Stimulated activated CD8-positive, alpha-beta memory T cell treated with anti-CD3 and anti-CD28 coated beads, Interleukin-7, amount 100 ng/mL, for 24 hours (primary cell): ENCODE measurements around the gene JMJD8.
"Not testable (repeated sequence)": the region's sequence is repeated elsewhere in the genome, so short reads cannot be mapped to it uniquely, and the experiment has no call there.

Experiments
- DNase-seq: peaks from one replicate; pipeline ENCODE4 v3.0.0-alpha.2; 2020; ENCODE audit warnings: low read depth

Gene JMJD8

GRCh38 chr16:708959-709358, 24.8 kb upstream of the JMJD8 start:
- DNase-seq: no peak

DNA sequence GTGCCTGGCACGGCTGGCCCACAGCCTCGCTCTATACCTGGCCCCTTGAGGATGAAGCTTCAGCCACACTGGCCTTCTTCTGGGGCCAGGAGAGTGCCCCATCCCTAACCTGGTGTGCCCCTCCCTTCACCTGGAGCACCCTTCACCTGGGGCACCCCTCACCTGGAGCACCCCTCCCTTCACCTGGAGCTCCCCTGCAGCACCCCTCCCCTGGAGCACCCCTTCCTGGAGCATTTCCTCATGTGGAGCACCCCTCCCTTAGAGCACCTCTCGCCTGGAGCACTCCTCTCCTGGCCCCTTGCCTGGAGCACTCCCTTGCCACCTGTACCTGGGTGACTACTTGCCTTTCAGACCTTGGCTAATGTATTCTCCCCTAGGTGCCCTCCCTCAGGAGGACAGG, 23.9 kb upstream of the JMJD8 start:
- DNase-seq: no peak

DNA sequence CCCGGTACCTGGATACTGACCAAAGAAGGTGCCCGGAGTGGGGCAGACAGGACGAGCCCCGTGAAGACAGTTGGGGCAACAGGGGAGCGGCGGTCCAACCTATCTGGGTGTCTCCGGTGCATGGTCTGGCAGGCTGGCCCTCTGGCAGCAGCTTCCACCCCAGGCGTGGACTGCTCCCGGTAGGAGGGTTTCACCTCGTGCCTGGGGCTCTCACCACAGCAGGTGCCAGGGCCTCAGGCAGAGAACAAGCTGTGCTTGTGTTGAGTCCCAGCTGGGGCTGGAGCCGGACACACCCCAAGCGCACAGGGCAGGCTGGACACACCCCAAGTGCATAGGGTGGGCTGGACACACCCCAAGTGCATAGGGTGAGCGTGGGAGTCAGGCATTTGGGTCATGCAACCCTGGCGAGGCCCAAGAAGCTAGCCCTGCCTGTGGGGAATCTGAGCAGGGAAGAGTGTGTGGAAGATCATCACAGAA, 23.0 kb upstream of the JMJD8 start:
- DNase-seq: no peak

GRCh38 chr16:706189-707061, 22.3 kb upstream of the JMJD8 start:
- no peak for DNase-seq

DNA sequence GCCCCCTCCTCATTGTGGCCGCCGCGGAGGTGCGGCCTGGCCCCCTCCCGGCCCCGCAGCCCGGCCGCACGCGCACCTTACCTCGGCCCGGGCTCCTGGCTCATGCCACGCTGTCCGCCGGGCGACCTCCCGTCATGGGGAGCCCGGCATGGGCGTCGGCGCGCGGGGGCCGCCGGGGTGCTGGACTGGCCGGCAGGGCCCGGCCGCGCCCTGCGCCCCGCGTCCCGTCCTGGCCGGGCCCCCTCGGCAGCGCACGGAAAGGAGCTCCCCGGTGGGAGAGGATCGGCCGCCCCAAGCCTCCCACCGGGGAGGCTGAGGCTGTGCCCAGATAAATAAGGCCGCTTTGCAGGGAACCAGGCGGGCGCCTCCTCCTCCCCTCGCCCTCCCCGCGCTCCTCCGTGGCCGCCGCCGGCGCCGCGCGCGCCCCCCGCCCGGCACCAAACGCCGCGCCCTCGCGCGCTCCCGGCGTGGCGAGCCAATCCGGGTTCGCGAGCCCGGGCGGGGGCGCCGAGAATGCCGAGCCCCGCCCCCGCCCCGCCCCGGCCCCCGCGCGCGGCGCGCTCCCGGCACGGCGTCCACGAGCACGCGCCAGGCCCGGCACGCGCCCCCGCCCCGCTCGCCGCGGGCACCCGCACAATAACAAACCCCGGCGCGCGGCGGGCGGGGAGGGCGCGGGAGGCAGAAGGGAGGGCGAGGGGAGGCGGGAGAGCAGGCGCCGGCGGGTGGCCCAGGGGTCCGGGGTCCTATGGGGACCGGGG, 21.5 kb upstream of the JMJD8 start, which contains the start of gene FBXL16:
FBXL16 (minus strand) TSS at position 371 of the 758 bp plus-strand sequence. CDS start 8,396 bp downstream, outside the sequence.
- no peak for DNase-seq

DNA sequence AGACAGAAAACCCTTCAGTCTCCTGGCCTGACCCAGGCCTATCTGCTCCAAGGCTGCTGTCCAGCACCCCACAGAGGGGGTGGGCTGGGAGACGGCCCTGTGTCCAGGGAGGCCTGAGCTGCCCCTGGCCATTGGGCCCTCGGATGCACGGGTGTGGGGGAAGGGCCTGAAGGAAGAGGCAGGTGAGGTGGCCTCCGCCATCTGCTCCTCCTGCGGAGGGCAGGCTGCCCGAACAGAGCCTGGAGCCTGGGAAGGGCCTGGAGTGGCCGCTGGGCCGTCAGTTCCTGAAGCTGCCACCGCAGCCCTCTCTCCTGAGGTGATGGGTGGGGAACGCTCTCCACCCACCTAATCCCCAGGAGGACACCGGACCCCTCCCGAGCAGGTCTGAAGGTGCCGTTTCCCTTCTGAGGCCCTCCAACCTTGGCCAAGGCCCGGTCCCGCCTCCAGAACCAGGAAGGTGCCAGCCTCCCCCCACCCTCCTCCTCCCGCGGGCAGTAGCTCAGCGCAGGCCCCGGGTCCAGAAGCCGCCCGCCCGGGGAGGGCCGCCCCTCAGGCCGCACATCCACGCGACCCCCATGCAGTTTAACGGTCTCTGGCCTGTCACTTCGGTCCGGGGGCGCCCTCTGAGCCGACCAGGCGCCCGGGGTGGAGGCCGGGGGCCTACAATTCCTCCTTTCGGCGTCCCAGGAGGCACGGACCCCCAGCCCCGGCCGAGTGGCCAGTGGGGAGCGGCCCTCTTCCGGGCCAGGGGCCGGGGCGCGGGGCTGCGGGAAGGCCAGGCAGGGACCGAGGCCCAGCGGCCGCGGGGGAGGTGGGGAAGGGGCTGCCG, 20.6 kb upstream of the JMJD8 start:
- no peak for DNase-seq

DNA sequence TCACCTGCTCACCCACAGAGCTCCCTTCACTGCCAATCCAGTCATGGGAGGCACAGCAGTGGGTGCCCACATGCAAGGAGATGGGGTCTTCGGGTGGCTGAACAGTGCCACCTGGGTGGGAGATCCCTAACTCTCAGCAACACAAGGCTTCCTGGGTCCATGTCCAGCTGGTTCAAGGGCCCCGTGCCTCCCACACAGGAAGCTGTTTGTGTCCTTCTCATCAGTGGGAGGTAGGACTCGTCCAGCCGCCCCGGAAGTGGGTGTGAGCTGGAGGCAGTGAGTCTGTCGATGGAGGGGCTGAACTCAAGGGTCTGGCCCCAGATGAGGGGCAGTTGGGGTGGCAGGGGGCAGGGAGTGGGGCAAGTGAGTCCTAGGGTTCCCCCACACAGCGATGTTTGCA, 19.9 kb upstream of the JMJD8 start:
- no peak for DNase-seq

DNA sequence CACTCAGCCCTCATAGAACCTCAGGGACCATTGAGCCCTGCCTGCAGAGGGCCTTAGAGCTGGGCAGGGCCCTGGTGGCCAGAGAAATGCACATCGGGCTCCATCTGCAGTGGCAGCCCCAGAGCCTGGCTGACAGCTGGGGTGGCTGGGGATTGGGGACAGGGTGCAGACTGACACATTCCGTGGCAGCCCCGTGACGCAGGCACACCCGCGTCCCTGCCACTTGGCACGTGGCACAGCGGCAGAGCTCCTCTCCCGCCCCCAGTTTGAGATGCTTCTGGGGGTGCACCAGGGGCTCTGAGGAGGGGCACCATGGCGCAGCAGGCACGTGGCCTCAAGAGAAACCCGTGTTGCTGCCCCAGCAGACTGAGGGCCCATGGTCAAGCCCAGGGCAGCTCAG, 19.3 kb upstream of the JMJD8 start:
- no peak for DNase-seq

DNA sequence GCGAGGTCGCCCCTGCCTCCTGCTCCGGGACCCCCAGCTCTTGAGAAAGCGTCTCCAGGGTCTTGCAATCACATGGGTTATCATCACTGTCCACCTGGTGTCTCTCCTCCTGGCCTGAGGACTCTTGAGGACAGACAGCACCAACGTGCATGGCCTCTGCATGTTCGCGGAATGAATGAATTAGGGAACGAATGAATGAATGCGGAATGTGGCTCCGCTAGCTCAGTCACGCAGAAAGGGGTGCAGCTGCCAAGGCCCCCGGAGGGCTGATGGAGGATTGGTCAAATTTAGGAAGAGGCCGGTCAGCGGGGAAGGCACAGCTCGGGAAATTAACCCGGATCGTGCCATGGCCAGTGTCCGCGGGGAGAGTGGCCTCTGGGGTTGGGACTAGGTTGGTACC, 18.2 kb upstream of the JMJD8 start:
- DNase-seq: no peak

- no peak for DNase-seq
Measured at GRCh38 chr16:700684-701584, 16.8 kb upstream of the JMJD8 start.

DNA sequence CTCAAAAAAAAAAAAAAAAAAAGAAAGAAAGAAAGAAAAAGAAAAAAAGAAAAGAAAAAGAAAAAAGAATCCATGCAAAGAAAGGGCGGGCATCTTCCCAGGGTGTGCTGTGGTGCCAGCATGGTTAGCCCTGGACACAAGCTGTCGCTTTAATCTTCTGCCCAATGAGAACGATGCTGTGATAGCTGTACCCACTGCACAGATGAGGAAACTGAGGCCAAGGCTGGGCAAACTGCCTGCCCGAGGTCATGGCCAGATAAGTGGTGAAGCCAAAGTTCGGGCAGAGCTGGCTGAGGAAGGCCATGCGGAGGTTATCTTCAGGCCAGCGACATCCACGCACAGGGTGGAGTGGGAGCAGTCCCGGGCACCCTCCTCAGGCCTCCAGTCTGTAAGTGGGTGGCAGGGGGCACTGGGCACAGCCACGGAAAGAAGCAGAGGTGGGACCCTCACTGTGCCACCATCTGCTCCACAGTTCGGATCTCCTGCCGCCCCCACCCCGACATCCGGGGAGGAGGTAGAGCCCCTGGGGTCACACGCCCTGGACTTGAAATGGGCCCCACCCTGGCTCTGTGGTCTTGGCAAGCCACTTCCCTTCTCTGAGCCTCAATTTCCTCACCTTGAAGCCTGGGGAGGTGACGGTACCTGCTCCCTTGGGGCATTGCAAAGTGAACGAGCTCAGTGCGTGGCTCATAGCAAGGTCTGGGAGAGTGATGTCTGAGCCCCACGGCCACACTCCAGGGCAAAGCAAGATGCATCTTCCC, 15.0 kb upstream of the JMJD8 start:
- DNase-seq: no peak

- DNase-seq: peak; percentile 38
Measured at GRCh38 chr16:695355-696089, 11.4 kb upstream of the JMJD8 start.

DNA sequence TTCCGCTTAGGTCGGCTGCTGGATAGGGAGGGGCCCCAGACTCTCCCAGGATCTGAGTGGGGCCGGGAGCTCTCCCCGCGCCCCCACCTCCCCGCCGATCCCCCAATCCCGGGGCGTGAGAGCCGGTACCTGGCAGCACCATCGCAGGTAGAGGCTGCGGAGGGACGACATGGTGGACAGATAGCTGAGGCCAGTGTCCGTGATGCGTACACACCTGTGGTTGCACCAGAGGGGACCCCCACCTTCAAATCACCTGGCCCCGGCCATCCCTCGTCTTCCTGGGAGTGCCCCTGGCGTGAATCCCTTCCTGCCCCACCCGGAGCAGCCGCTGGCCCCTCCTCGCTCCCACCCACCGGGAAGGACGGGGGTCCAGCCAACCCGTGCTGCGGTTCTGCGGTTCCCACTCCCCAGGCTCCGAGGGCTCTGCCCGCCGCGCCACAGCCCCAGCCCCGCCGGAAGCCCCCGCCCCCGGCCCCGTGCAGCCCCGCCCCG, 10.8 kb upstream of the JMJD8 start:
- no peak for DNase-seq

- no peak for DNase-seq
Measured at GRCh38 chr16:694187-694862, 10.2 kb upstream of the JMJD8 start.

DNA sequence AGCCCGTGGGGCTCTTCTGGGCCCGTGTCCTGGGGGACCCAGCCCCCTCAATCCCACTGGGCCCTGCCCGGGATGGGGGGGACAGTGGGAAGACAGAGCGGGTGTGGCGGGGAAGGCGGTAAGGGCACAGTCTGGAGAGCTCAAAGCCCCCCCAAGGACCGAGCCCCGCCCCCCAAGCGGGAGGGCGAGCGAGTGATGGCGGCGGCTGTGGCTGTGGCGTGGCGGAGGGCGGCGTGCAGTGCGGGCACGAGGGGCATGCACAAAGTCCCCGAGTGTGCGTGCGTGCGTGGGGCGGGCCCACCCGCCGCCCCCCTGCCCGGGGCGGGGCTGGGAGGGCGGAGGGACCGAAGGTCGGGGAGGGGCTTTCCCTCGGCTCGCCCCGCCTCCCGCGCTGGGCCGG, 9.6 kb upstream of the JMJD8 start:
- DNase-seq: no peak

DNA sequence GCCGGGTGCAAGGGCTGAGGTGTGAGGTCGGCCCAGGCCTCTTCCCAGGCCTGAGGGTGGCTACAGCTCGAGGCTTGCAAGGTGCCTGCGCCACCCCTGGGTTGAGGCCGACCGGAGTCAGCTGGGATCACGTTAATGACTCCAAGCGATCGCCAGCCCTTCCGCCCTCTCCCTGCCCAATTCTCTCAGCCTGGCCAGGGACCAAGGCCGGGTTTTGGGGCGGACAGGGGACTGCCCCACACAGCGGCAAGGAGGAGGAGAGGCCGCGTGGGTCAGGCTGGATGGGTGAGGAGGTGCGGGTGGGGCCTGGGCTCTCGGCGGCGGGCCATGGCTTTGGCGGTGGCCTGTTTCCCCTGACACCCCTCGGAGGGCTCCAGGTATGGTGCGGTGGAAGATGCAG, 9.2 kb upstream of the JMJD8 start:
- no peak for DNase-seq

DNA sequence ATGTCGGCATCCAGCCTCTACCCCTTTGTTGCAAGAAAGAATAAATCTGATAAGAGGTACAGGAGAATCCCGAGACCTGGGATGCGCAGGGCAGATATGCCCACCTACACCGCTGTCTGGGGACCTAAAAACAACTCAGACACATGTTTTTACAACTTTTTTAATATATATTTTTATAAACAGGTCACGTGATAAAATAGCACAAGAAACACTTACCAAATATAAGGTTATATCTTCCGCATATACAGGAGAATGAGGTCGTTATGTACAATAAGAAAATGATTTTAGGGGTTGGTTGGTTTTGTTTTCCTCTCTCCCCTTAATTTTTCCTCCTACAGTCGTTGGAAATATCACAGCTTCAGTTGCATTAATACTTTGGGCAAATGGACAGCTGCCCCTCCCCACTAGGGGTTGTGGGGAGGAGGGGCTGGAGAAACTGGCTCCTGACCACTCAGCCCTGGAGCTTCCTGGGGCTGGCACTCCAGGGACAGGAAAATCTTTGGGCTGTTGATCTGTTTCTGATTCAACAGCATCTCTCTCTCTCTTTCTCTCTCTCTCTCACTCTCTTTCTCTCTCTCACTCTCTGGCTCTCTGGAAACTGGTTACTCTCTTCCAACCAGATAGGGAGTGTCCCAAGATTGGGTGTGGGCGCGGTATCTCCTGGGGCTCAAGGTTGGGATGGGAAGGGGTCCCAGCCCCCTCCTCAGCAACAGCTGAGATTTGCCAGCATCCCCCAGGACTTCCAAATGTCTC, 8.4 kb upstream of the JMJD8 start:
- no peak for DNase-seq

DNA sequence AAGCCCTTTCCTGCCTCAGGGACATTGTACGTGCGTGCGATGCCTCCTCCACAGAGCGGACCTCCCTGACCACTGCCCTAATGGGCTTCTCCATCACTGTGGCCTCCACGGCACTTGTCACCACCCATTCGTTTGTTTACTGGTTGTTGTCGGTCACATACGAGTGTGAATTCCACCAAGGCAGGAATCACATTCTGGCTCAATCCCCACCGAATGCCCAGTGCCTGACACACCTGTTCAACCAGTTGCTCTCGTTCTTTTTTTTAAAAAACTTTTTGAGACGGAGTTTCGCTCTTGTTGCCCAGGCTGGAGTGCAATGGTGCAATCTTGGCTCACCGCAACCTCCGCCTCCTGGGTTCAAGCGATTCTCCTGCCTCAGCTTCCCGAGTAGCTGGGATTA, 7.1 kb upstream of the JMJD8 start:
- not testable (repeated sequence) for DNase-seq
